AG04450 (cell line): Measurements from ENCODE around the gene ANO1. TPM values are rescaled to one million over a fixed set of nuclear protein-coding genes. Genes with fewer than 3 reads are reported as not detected.

Experiments used
- CTCF ChIA-PET: fragments of 300-600, 350-600 bp; formaldehyde crosslinking; extraction: SDS; loops from one replicate; lab custom pipeline; 2022; ENCODE audit warnings: antibody characterized with exemption, inconsistent platforms; lab: Charles Lee
- POLR2A ChIA-PET: fragments of 350-600 bp; formaldehyde crosslinking; extraction: SDS; loops from one replicate; lab custom pipeline; 2021; ENCODE audit warnings: antibody characterized with exemption, inconsistent platforms; lab: Yijun Ruan, JAX
- DNase-seq: peaks from one replicate; pipeline ENCODE4 v3.0.0-alpha.2; 2011; ENCODE audit warnings: low read depth, low spot score
- H3K27ac ChIP-seq: one replicate; pipeline ENCODE4 v1.5.1; 2012; ENCODE audit warnings: low read depth, low read length, control low read depth
- H3K27me3 ChIP-seq: one replicate; pipeline ENCODE4 v1.6.0; 2012; ENCODE audit warnings: low read length; ENCODE audit not compliant: control insufficient read depth, insufficient read depth
- H3K4me3 ChIP-seq: 2 replicates; pipeline ENCODE4 v1.5.1; 2011; ENCODE audit warnings: mild to moderate bottlenecking, low read depth, low read length, control low read depth
- H3K9me3 ChIP-seq: 2 replicates; pipeline ENCODE4 v1.5.1; 2012; ENCODE audit warnings: low read length; ENCODE audit not compliant: control insufficient read depth, insufficient read depth
- polyA plus RNA-seq: library from polyadenylated mRNA; depleted of rRNA; stranded (reverse); fragments of >200 nt; gene quantifications from 2 replicates; pipeline ENCODE4 v1.2.3, GENCODE V29; 2011
- TF ChIP-seq, protein P1 (sequence below): IDR thresholded peaks from 2 replicates; pipeline ENCODE4 v1.5.1; 2011; ENCODE audit warnings: low read depth, low read length, control low read depth, inconsistent platforms

The ANO1 gene
- polyA plus RNA-seq, 1 experiment = 10.3 TPM

DNA sequence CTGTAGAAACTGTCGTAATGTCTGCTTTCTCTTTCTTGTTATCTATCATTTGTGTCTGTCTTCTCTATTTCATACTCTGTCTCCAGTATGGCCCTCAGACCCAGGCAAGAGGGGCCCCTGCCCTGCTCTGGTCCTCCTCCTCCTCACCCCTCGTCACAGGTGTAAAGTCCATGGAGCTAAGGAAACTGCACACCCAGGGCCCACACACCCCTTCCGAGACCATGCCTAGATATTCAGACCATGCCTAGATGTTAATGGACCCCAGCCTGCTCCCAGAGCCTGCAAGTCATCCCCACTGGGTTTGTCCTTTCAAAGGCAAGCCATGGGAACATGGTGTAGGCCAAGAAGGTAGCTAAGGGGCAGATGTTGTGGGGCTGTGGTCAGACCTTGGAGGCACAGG, 24.1 kb upstream of the ANO1 start:
- TF ChIP-seq, protein P1, sequence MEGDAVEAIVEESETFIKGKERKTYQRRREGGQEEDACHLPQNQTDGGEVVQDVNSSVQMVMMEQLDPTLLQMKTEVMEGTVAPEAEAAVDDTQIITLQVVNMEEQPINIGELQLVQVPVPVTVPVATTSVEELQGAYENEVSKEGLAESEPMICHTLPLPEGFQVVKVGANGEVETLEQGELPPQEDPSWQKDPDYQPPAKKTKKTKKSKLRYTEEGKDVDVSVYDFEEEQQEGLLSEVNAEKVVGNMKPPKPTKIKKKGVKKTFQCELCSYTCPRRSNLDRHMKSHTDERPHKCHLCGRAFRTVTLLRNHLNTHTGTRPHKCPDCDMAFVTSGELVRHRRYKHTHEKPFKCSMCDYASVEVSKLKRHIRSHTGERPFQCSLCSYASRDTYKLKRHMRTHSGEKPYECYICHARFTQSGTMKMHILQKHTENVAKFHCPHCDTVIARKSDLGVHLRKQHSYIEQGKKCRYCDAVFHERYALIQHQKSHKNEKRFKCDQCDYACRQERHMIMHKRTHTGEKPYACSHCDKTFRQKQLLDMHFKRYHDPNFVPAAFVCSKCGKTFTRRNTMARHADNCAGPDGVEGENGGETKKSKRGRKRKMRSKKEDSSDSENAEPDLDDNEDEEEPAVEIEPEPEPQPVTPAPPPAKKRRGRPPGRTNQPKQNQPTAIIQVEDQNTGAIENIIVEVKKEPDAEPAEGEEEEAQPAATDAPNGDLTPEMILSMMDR = no peak
- H3K9me3 ChIP-seq = no peaks in the 10 kb centered on the region
- ChIA-PET POLR2A (no interaction called here), CTCF (no interaction called here)
- no peak overlapping the region for H3K27ac ChIP-seq
- no peak for DNase-seq
- no peak overlapping the region for H3K4me3 ChIP-seq
- H3K27me3 ChIP-seq = peaks cover 13% of the 10 kb centered on the region

DNA sequence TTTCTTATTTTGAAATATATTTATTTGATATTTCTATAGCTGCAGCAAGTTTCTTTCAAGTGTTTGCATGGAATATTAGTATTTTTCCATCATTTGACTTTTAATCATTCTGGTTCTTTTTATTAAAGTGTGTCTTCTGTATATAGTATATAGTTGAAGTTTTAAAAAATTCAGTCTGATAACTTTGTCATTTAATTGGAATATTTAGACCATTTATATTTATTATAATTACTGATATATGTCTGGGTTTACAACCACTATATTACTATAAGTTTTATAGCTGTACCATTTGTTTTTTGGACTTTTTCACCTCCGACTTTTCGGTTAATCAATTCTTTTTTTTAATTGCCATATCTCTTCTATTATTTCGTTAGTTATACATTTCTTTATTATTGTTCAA, 22.7 kb upstream of the ANO1 start:
- Histone ChIP-seq H3K9me3 (no peaks in the 10 kb centered on the region), H3K27ac (no peak overlapping the region), H3K27me3 (peaks cover 4% of the 10 kb centered on the region), H3K4me3 (no peak overlapping the region)
- POLR2A ChIA-PET = no interaction called here
- no peak for DNase-seq
- TF ChIP-seq, protein P1 = no peak
- CTCF ChIA-PET = no interaction called here

DNA sequence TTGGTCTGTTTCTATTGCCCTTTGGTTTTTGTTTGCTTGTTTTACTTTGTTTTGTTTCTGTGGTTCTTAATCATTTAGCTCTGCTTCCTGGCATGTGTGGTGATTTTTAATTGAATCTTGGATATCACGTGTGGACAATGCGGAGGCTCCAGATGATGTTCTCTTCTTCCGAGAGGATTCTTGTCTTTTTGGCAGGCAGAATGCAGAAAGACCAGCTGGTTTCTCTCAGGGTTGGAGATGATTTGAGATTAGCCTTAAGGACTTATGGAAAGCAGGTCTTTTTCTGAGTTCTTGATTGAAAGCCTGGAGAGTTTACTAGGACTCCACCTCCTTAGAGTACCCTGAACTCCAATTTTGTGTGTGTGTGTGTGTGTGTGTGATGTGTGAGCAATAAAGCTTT, 21.0 kb upstream of the ANO1 start:
- Histone ChIP-seq H3K27ac (no peak overlapping the region), H3K9me3 (no peaks in the 10 kb centered on the region), H3K27me3 (peaks cover 2% of the 10 kb centered on the region), H3K4me3 (no peak overlapping the region)
- ChIA-PET POLR2A (no interaction called here), CTCF (no interaction called here)
- no peak for DNase-seq
- TF ChIP-seq, protein P1 = no peak

DNA sequence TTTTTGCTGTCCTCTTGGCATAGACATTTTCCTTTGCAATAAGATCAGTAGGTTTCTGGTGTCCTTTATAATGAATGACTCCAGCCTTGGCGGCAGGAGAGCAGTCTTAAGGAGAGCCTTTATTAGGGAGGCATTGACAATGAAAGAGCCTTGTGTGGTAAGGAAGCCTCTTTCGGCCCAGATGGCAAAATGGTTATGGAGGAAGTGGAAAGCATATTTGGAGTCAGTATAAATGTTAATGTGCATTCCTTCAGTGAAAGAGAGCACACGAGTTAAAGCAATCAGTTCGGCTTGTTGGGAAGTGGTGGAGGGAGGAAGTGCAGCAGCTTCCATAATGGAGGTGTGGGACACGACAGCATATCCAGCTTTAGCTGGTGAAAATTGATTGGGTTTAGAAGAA, 18.1 kb upstream of the ANO1 start:
- H3K27ac ChIP-seq = no peak overlapping the region
- POLR2A ChIA-PET = no interaction called here

DNA sequence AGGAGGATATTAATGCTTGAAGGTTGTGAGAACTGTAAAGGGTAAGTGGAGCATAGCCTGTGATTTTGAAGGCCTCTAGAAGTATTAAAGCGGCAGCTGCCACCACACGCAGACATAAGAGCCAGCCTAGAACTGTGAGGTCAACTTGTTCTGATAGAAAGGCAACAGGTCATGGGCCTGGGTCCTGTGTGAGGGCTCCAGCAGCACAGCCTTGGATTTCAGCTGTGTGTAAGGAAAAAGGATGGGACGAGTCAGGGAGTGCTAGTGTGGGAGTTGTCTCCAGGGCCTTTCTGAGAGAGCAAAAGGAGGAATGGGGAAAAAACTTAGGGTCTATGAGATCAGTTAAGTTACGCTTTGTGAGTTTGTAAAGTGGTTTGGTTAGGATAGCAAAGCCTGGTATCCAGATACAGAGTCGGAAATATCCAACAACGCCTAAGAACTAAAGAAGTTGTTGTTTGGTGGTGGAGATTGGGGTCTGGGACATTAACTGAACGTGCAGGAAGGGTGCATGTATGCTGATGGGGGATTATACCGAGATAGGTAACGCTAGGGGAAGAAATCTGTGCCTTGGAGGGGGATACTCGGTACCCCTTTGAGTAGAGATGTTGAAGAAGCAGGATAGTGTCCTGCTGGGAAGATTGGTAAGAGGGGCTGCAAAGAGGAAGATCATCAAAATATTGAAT, 17.4 kb upstream of the ANO1 start:
- no peaks in the 10 kb centered on the region for H3K9me3 ChIP-seq
- H3K27me3 ChIP-seq = peaks cover 8% of the 10 kb centered on the region
- CTCF ChIA-PET = interaction anchor here (0.5 kb wide), 1 partner anchor 13 kb away, joined by 3 read pairs; no protein-coding TSS in a partner anchor

More for the DNA sequence above, 18.1 kb upstream of the ANO1 start:
- CTCF ChIA-PET = no interaction called here
- TF ChIP-seq, protein P1 = no peak
- no peaks in the 10 kb centered on the region for H3K9me3 ChIP-seq
- DNase-seq = no peak
- H3K27me3 ChIP-seq = peaks cover 5% of the 10 kb centered on the region
- H3K4me3 ChIP-seq = no peak overlapping the region

More for the DNA sequence above, 17.4 kb upstream of the ANO1 start:
- no peak for DNase-seq
- TF ChIP-seq, protein P1 = no peak
- Histone ChIP-seq H3K27ac (no peak overlapping the region), H3K4me3 (no peak overlapping the region)
- POLR2A ChIA-PET = no interaction called here
